Spleen (tissue), 7 donors: ENCODE measurements around the gene CD200.

ENCODE experiments used
- CTCF ChIP-seq, 11 experiments: fragments of 200-600 bp in 7 of 11; fragments of 450-650 bp in 4 of 11; sonication (generic) in 4 of 11; IDR thresholded peaks in 8 of 11; conservative IDR thresholded peaks in 3 of 11; 1 replicate in 7 of 11; 2 replicates in 4 of 11; pipeline versions ENCODE4 v1.4.0 to v1.8.0; 2016 to 2021; ENCODE audit warnings: antibody characterized with exemption in 11 of 11, inconsistent platforms in 4 of 11, mild to moderate bottlenecking in 1 of 11
- POLR2A ChIP-seq, 3 donors: fragments of 450-650 bp; IDR thresholded peaks; one replicate each; pipeline ENCODE4 v1.5.1; 2017; ENCODE audit warnings: antibody characterized with exemption in 3 of 3, mild to moderate bottlenecking in 1 of 3
- POLR2AphosphoS5 ChIP-seq, 3 donors: sonication (generic); formaldehyde crosslinking; IDR thresholded peaks; one replicate each; pipeline ENCODE4 v1.5.1; 2017; ENCODE audit warnings: antibody characterized with exemption in 3 of 3
- donor health status: DM: no; HTN: no; CAD: no; lungs with moderate emphysema.
- donor health status: DM: no; HTN: no; CAD: no.
- donor health status: DM: no; HTN: no; CAD: no.

GRCh38 chr3:112302150-112302830 is 30.7 kb upstream of the CD200 start:
- TF ChIP-seq POLR2A (IDR thresholded peaks at IDR 0.05) (no peak), CTCF (IDR thresholded peaks at IDR 0.05 in 8 of 11, conservative IDR thresholded peaks at IDR 0.05 in 3 of 11) (no peak), POLR2AphosphoS5 (IDR thresholded peaks at IDR 0.05) (no peak)
